GM21423 (cell line): ENCODE data around the gene C2CD4D.
"Not testable (repeated sequence)": the region's sequence is repeated elsewhere in the genome, so short reads cannot be mapped to it uniquely, and the experiment has no call there.

Experiments
- ATAC-seq: cut with Tn5 transposase; IDR thresholded peaks from one replicate; pipeline ENCODE4 v1.9.1; 2021; ENCODE audit warnings: mild to moderate bottlenecking, moderate library complexity; ENCODE audit not compliant: unreplicated experiment

The C2CD4D gene

GRCh38 chr1:151858886-151859665 is 19.5 kb upstream of the C2CD4D start:
- no peak for ATAC-seq

GRCh38 chr1:151858030-151858746 is 18.6 kb upstream of the C2CD4D start:
- ATAC-seq, result no peak

GRCh38 chr1:151855933-151856332 is 16.3 kb upstream of the C2CD4D start:
- ATAC-seq, result no peak

- ATAC-seq, result not testable (repeated sequence)
Observed at GRCh38 chr1:151855516-151855915, 15.9 kb upstream of the C2CD4D start.

- ATAC-seq, result no peak
Observed at GRCh38 chr1:151854658-151855057, 15.0 kb upstream of the C2CD4D start.

GRCh38 chr1:151853411-151853943 is 13.9 kb upstream of the C2CD4D start, which contains the start of gene THEM5:
Gene THEM5, minus strand, starts transcription at chr1:151853712. Its CDS starts 147 bp downstream, at chr1:151853565.
- ATAC-seq, result no peak

- no peak for ATAC-seq
Observed at GRCh38 chr1:151852733-151853132, 13.1 kb upstream of the C2CD4D start.

- ATAC-seq, result no peak
Observed at GRCh38 chr1:151851886-151852285, 12.3 kb upstream of the C2CD4D start.

- ATAC-seq, result no peak
Observed at GRCh38 chr1:151849871-151850270, 10.3 kb upstream of the C2CD4D start.

- no peak for ATAC-seq
Observed at GRCh38 chr1:151849126-151849525, 9.5 kb upstream of the C2CD4D start.

GRCh38 chr1:151847867-151848596 is 8.4 kb upstream of the C2CD4D start:
- ATAC-seq, result no peak

- ATAC-seq, result no peak
Observed at GRCh38 chr1:151846686-151847237, 7.1 kb upstream of the C2CD4D start.

- no peak for ATAC-seq
Observed at GRCh38 chr1:151846062-151846568, 6.5 kb upstream of the C2CD4D start.

GRCh38 chr1:151843398-151843797 is 3.8 kb upstream of the C2CD4D start:
- ATAC-seq, result no peak

- no peak for ATAC-seq
Observed at GRCh38 chr1:151841141-151841540, 1.5 kb upstream of the C2CD4D start.

GRCh38 chr1:151840421-151840820 is 801 bp upstream of the C2CD4D start:
- no peak for ATAC-seq

- no peak for ATAC-seq
Observed at GRCh38 chr1:151839082-151839412, 573 bp downstream of the C2CD4D start.

- ATAC-seq, result no peak
Observed at GRCh38 chr1:151838222-151839081, 1.2 kb downstream of the C2CD4D start.

GRCh38 chr1:151837884-151838221 is 1.8 kb downstream of the C2CD4D start:
- ATAC-seq, result no peak

GRCh38 chr1:151837197-151837596 is 2.4 kb downstream of the C2CD4D start:
- no peak for ATAC-seq
